ENCODE results near the gene CPXM2.

Gene CPXM2

DNA sequence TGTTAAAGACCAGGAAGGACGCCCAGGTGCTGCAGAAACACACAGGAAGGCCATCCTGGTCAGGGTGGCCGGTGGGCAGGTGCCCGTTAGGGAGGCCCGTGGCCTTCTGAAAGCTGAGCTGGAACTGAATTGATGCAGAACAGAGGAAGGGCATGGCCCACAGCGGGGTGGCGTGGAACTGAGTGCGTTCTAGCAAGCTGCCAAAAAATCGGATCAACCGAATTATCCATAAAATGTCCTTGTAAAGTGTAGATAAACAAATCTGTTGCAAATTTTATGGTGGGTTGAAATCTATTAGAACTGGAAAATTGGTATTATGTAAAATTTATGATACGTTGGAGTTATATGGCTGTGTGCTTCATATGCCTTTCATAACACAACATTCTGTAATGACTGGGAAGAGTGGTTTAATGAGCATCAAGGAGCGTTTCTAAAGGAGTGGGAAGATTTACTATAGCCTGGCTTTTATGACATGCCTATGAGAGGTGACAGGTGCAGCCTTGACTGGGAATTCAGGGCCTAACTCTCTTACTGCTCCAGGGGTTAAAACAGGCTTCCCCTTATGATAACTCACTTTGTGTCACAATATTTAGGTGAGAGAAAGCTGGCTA is 117.4 kb downstream of the CPXM2 start:
- DNase-seq (ENCODE audit: low read depth, low spot score) = no peak

DNA sequence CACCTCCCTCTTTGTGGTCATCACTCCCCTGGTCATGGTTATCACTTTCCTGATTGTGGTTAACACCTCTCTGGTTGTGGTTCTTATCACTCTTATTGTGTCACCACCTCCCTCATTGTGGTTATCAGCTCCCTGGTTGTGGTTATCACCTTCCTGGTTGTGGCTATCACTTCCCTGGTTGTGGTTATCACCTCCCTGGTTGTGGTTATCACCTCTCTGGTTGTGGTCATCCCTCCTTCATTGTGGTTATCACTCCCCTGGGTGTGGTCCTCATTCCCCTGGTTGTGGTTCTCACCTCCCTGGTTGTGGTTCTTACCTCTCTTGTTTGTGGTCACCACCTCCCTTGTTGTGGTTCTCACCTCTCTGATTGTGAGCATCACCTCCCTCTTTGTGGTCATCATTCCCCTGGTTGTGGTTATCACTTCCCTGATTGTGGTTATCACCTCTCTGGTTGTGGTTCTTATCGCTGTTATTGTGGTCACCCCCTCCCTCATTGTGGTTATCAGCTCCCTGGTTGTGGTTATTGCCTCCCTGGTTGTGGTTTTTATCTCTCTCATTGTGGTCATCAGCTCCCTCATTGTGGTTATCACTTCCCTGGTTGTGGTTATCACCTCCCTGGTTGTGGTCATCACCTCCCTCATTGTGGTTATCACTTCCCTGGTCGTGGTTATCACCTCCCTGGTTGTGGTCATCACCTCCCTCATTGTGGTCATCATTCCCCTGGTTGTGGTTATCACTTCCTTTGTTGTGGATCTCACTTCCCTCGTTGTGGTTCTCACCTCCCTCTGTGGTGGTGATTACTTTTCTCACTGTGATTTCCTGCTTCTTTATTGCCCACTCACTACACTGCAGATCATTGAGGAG is 118.7 kb downstream of the CPXM2 start:
- DNase-seq (ENCODE audit: low read depth, low spot score) = no peak

DNA sequence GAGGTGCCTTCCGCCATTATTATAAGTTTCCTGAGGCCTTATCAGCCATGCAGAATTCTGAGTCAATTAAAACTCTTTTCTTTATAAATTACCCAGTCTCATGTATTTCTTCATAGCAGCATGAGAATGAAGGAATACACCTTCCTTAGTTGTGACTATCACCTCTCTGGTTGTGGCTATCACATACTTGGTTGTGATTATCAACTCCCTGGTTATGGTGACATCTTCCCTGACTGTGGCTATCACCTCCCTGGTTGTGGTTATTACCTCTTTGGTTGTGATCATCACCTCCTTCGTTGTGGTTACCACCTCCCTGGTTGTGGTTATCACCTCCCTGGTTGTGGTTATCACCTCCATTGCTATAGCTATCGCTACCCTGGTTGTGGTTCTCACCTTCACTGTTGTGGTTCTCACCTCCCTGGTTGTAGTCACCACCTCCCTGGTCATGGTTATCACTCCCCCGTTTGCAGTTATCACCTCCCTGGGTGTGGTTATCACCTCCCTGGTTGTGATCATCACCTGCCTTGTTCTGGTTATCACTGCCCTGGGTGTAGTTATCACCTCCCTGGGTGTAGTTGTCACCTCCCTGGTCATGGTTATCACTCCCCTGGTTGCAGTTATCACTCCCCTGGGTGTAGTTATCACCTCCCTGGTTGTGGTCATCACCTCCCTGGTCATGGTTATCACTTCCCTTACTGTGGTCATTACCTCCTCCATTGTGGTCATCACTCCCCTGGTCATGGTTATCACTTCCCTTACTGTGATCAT is 119.5 kb downstream of the CPXM2 start:
- DNase-seq (ENCODE audit: low read depth, low spot score) = no peak

DNA sequence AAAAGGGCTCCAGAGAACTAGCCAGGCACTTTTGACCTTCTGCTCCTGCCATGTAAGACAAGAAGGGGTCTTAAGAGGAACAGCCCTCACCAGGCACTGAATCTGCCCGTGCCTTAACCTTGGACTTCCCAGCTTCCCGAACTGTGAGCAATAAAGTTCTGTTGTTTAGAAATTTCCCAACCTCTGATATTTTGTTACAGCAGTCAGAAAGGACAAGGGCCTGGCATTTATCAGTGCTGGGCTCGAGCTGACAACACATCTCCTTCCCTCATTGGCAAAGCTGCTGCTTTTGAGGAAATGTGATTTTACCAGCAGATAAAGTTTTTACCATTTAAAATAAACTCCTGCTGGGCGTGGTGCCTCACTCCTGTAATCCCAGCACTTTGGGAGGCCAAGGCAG is 122.0 kb downstream of the CPXM2 start:
- no peak for DNase-seq (ENCODE audit: low read depth, low spot score)

DNA sequence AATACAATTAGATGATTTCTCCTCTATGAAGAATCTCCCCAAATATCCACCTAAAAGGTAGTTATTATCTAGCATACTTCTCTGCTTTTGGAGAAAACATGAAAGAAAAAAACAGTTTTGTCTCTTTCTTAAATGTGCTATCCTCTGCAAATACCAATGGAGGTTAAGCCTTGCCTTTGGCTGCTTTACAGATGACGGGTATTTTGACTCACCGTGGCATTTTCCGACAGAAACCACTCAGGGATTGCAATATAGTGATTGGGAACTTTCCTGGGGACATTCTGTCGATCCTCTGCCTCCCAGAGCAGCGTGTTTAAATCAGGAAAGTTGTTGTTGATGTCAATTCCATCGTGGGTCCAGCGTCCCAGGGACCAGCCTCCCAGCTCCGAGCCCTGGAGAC is 124.8 kb downstream of the CPXM2 start:
- DNase-seq (ENCODE audit: low read depth, low spot score) = no peak

DNA sequence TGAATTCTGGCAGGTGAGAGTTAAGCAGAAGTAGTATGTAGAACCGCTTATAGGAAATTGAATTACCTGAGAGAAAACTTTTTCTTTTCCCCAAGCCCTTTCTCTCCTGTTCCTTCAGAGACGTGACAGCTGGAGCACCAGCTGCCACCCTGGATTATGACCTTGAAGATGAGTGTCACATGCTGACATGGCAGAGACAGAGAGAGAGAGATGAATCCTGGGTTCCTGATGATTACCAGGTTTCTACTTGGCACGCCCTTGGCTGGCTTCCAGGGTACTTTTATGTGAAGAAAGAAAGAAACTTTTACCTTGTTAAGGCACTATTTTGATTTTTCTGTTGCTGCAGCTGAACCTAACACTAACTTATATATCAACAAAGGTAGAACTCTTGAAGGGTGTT is 125.6 kb downstream of the CPXM2 start:
- DNase-seq (ENCODE audit: low read depth, low spot score) = no peak

DNA sequence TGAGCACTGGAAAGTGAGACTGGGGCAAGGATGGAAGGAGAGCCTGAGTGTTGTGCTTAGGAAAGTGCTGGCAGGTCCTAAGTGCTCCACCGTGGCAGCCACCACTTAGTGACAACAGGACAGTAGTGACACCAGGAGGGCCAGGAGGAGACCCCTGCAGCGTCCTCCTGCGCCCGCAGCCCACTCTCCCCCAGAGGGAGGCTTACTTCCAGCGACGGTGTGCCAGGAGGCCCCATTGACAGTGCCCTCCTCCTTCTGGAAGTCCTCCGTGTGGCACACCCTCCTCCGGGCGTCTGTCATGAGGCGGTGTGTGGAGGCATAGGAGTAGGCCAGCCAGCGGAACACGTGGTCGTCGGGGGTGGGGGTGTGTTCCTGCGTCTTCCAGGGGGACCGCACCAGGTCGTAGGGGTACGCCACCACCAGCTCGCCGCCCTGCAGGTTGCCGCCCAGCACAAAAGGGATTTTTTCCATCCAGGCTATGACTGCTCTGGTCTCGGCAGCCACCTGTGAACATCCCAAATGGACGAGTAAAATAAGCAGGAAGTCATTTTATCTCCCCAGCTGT is 129.9 kb downstream of the CPXM2 start:
- DNase-seq (ENCODE audit: low read depth, low spot score) = no peak

DNA sequence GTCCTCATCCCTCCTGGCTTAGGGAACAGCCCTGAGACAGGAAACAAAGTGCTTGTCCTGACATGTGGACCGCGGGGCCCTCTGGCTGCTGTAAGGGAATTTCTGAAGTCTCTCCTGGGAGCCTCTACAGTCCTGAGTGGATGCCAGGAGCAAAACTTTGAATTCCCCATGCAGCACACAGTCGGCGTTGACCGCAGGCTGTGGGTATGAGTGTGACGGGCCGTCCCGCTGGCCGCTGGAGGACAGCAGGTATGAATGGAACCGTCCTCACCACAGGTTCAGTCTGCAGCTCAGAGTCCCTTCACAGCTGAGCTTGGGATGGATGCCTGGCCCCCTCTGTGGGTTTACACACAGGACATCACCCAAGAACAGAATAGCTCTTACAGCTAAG is 130.6 kb downstream of the CPXM2 start:
- no peak for DNase-seq (ENCODE audit: low read depth, low spot score)

DNA sequence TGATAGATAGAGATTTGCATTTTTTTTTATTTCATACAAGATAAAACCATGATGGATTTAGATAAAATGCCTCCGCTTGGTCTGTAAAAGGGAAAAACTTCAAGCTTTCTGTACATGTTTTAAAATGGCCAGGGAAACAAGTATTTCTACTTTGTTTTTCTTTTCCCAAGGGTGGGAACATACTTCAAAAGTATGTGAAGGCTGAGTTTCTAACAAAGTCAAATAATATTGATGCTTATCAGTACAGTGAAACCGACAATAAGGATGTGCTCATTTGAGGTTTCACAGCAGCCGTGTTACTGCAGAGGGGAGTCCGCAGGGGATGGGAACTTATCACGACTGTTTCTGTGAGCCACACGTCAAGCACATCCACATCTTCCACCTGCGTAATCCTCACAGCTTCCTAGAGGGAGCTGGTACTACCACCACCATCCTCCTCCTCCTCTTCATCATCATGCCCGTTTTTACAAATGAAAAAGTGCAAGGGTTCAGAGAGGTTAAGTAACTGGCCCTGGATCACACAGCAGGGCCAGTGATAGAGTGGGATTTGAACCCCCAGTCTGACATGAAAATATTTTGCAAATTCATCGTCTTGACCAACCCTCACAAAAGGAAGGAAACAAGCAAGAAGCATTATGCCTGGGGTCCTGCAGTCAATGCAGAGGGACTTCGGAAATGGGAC is 131.1 kb downstream of the CPXM2 start:
- DNase-seq (ENCODE audit: low read depth, low spot score) = no peak

DNA sequence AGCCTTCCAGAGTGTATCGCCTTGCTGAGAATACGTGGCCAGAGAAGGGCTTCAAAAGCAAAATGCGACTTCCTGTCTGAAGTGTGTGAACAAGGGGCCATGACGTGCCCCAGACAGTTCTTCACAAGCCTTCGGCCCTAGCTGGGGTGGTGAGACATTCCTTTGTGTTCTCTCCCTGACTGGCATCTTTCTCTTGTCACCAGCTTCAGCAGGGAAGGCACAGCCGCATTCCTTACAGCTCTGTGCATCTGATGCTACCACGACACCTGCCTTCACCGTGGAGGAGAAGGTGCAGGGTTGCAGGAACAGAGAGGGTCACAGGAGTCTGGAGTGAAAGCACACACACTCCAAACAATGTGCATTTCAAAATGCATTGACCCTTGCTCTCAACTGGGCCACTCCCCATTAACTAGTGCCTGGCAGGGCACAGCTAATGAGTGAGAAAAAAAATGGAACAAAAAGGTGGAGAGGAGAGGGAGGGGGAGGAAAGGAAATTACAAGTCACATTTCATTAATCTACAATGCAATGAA is 132.0 kb downstream of the CPXM2 start:
- DNase-seq (ENCODE audit: low read depth, low spot score) = no peak

DNA sequence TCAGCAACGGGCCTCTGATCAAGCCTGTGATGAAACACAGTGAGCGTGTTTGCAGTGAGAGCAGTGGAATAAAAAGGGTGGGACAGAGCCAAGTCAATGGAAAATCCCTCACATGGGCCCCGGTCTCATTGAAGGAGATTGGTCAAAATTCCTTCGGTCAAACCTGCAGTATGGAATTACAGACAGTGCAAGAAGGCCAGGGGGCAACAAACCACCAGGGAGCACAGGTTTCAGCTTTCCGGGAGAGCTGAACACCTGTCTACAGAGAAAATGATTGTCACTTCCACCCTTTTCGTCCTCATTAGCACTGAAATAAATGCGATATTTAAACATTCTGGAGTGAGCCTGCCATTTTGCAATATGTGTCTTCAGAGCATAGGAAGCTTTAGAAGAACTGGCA is 132.6 kb downstream of the CPXM2 start:
- no peak for DNase-seq (ENCODE audit: low read depth, low spot score)

DNA sequence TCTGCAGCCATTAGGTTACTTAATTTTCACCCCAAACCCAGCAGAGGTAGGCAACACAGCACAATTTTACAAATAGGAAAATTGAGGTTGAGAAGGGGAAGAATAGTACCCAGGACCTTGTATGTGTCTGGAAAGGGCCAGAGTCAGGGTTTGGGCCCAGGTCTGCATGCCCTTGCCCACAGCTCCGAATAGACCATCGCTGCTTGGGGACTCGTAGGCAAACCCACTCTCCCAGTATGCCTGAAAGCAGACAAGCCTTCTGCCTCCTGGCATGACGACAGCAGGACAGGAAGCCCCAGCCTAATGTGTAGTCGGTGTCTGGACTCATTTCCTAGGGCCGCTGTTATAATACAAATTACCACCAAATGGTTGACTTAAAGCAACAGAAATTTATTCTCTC is 133.8 kb downstream of the CPXM2 start:
- no peak for DNase-seq (ENCODE audit: low read depth, low spot score)

DNA sequence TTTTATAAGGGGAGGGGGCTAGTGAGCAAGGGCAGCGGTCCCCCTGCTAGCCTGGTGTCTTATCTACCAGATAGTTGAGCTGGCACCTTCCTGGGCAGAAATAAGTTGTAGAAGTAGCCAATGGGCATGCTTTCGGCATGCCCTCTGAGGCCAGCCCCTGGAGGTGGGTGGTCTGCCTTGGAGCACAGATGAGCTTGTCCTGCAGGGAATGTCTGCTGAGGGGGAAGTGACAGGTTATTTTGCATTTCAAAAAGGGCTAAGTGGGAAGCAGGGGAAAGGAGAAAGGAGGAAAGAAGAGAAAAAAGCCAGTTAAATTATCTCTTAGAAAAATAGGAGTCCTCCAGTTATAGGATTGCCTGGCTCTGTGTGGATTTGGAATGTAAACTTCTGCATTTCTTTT is 136.5 kb downstream of the CPXM2 start:
- DNase-seq (ENCODE audit: low read depth, low spot score) = no peak

DNA sequence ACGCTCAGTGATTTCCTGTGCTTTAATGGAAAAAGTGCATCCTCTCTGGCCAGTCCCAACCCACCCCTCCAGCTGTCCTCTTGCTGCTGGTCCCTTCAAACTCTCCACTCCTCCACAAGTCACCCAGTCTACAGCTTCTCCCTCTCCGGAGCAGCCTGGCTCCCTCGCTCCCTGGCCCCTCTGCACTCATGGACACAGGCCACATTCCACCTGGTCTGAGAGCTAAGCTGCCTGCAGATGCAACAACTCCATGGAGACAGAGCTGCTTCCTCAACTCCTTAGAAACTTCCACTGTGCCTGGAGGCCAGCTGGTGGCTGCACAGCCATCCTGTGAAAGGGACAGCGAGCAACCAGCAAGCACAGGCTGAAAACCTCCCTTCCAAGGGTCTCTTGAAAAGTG is 137.5 kb downstream of the CPXM2 start:
- no peak for DNase-seq (ENCODE audit: low read depth, low spot score)

DNA sequence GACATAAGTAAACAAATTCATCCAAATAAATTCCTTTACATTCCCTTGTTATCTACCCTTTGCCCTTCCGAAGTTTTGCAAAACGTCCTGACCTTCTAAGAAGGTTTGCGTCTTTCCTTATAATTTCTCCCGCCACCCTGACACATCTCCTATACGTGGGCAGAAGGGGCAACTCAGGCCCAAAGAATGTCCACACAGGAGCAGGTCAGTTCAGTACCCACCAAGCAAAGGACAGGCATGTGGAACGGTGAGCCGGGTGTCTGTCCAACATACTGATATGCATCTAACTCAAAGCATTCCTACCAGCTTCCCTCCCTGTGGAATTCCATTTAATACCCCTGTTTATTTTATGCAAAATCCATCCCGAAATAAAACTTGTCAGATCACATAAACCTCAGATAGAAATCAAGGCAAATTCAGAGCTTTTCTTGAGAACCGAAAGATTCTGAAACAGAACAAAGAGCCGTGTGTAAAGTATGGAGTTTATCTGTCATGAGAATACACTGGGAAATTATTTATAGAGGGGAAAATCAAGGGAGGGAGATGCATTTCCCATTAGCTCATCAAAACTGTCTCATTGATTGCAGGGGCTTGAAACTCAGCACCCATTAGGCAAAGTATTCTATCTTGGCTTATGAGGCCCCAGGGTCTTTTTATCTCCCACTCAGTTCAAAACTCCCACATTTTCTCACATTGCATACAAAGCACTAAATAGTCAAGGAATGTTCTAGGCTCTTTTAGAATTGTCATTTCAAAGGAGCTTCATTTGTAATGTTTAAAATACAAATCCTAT is 140.1 kb downstream of the CPXM2 start:
- no peak for DNase-seq (ENCODE audit: low read depth, low spot score)

DNA sequence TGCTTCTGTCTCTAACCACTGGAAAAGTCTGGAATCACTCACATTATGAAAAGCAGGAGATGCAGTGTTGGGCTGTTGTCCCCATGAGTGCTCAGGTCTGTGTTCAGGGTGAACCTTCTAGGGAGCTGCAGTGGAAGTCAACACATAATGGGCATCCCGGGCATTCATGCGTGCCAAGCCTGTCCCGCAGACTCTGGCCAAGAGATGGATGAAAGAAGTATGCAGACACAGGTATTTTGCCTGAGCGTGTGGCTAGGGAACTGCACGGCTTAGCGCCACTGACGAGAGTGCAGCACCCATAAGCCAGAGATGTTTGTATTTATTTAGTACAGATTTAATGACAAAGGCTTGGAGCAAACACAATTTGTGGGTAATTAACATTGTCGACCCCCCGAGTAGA is 140.7 kb downstream of the CPXM2 start:
- DNase-seq (ENCODE audit: low read depth, low spot score) = no peak

DNA sequence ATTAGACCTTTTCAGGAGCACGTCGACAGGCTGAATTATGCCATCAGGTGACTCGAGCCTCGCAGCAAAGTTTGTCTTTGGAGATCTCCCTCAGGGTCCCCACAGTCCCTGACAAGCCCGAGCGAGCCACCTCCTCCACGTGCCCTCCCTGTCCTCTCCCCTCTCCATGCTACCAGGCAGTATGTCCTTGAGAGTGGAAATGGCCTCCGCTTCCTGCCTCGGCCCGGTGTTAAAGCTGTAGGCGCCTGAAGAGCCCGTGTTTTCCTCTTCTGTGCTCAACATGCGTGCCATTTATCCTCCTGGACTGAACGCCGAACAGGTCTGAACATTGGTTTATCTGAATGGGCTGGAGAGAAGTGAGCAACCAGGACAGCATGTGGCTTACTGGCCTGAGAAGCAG is 142.9 kb downstream of the CPXM2 start:
- no peak for DNase-seq (ENCODE audit: low read depth, low spot score)

DNA sequence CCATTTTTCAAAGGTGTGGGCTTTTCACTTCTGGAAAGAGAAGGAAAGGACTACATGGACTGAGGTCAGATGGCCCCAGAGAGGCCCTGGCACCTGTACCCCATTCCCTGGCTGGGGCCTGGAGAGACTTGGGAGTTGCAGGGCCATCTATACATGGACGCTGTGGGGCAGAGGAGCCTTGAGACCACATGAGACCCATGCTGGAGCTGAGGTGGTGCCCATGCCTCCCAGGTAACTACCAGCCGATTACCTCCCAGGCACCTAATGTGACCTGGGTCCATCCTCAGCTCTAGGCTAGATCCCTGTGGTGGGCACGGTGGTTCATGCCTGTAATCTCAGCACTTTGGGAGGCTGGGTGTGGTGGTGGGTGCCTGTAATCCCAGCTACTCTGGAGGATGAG is 144.2 kb downstream of the CPXM2 start:
- DNase-seq (ENCODE audit: low read depth, low spot score) = no peak

DNA sequence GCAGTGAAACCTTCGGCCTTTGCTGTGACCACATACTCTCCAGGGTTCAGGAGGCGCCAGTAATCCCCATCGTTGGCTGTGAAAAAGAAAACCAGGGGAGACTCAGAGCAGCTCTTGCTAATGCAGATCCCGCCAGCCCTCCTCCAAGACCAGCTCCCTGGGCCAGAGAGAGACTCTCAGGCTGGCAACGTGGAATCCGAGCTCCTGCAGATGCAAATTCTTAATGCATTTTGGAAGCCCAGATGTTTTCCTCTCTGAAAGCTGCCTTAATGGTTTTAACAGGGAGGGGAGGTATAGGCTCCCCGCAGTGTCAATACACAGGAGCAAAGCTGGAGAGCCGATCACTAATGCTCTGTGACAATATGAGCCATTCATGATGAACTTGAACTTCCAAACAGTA is 144.7 kb downstream of the CPXM2 start:
- DNase-seq (ENCODE audit: low read depth, low spot score) = no peak

DNA sequence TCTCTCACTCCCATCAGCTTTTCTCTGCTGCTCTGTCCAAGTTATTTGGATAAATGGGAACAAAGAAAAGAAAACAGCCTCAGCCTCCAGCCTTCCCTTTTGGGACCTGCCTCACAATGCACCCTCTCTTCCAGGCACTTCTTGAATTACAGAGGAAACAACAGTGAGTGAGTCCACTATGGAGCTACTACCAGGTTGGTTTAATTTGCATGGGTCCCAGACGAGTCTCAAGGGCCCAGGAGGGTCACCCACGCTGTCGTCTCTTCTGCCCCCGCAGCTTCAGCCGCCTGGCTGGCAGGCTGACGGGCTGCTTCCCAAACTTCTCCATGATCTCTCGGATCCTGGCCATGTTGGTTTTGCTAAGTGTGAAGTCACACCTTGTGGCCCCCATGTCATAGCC is 145.1 kb downstream of the CPXM2 start:
- no peak for DNase-seq (ENCODE audit: low read depth, low spot score)

DNA sequence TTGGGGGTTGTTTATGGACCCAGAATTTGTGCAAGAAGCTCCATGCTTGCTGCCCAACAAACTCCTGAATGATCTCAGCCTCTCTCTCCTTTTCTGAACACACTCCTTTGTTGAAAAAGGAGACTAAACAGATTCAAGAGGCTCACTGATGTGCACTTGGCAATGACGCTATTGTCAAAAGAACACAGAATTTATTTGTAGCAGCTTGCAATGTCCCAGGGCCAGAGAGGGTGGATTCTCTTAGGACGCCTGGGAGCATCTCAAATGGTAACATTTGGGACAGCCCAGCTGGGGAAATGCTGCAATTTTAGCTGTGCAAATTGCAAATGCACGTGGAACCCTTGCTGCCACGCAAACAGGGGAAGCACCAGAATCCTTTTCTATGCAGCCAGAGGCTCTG is 145.5 kb downstream of the CPXM2 start:
- DNase-seq (ENCODE audit: low read depth, low spot score) = no peak
